Immature natural killer cell (primary cell): ENCODE measurements around the gene ALG2. TPM values are rescaled to one million over a fixed set of nuclear protein-coding genes. Genes with fewer than 3 reads are reported as not detected.
"Not testable (repeated sequence)": the region's sequence is repeated elsewhere in the genome, so short reads cannot be mapped to it uniquely, and the experiment has no call there.

Experiments
- DNase-seq, 3 donors: peaks; one replicate each; pipeline ENCODE4 v3.0.0; 2022; ENCODE audit warnings: mixed read lengths in 1 of 3
- H3K27ac Mint-ChIP-seq, 6 donors: one replicate each; pipeline ENCODE4 v1.8.0; 2020; ENCODE audit warnings: mixed read lengths in 6 of 6, mild to moderate bottlenecking in 5 of 6, inconsistent platforms in 4 of 6, moderate library complexity in 3 of 6
- H3K27me3 Mint-ChIP-seq, 3 donors: one replicate each; pipeline ENCODE4 v1.8.0; 2020 to 2021; ENCODE audit warnings: low read depth in 3 of 3, mild to moderate bottlenecking in 3 of 3, mixed read lengths in 3 of 3, moderate library complexity in 3 of 3, inconsistent platforms in 1 of 3
- H3K36me3 Mint-ChIP-seq, 3 donors: one replicate each; pipeline ENCODE4 v1.8.0; 2020; ENCODE audit warnings: mixed read lengths in 3 of 3, inconsistent platforms in 2 of 3, mild to moderate bottlenecking in 2 of 3
- H3K4me1 Mint-ChIP-seq, 2 donors: one replicate each; pipeline ENCODE4 v1.8.0; 2020; ENCODE audit warnings: inconsistent platforms in 2 of 2, mild to moderate bottlenecking in 2 of 2, mixed read lengths in 2 of 2, moderate library complexity in 1 of 2
- H3K4me3 Mint-ChIP-seq, 5 donors: one replicate each; pipeline ENCODE4 v1.8.0; 2020; ENCODE audit warnings: mild to moderate bottlenecking in 5 of 5, mixed read lengths in 5 of 5, inconsistent platforms in 3 of 5, moderate library complexity in 3 of 5
- H3K9me3 Mint-ChIP-seq, 6 donors: one replicate each; pipeline ENCODE4 v1.8.0; 2020; ENCODE audit warnings: mild to moderate bottlenecking in 6 of 6, mixed read lengths in 6 of 6, inconsistent platforms in 4 of 6, moderate library complexity in 3 of 6
- polyA plus RNA-seq, 3 donors: library from polyadenylated mRNA; unstranded; fragments of 300-500 nt; fragmentation: Illumina TruSeq; gene quantifications; one replicate each; pipeline ENCODE4 v1.2.3, GENCODE V29; 2021

The ALG2 gene
- polyA plus RNA-seq, 3 donors from 2014 or later: 23.8 to 37.1 (median 32.4) TPM

DNA sequence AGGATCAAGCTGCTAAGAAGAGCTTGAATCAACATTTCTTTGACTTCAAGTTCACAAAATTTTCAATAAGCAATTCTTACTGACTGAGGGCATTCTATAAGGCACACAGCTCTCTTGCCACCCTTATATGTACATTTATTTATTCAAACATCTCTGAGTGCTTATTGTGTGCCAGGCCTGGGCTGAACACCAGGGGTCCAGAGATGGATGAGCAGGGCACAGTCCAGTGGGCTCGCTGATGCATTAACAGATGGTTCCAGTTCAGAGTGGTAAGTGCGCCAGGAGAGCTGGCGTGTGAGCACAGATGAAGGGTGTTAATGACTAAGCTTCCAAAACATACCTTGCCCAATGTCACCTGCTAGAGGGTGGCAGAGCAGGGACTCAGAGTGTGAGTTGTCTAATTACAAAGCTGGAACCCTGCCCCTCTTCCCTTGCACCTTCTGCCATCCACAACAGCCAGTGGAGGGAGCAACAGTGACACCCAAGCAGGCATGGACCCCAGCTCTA lies 24.6 kb downstream of the ALG2 start:
- peaks cover 0 to 2% (median 1%) of the 10 kb centered on the region in 3 donors for H3K27me3 Mint-ChIP-seq
- no peaks in the 10 kb centered on the region for H3K4me1 Mint-ChIP-seq
- H3K27ac Mint-ChIP-seq: no peak overlapping the region
- no peak for DNase-seq
- no peaks in the 10 kb centered on the region for H3K36me3 Mint-ChIP-seq
- H3K4me3 Mint-ChIP-seq: no peak overlapping the region
- no peaks in the 10 kb centered on the region for H3K9me3 Mint-ChIP-seq

DNA sequence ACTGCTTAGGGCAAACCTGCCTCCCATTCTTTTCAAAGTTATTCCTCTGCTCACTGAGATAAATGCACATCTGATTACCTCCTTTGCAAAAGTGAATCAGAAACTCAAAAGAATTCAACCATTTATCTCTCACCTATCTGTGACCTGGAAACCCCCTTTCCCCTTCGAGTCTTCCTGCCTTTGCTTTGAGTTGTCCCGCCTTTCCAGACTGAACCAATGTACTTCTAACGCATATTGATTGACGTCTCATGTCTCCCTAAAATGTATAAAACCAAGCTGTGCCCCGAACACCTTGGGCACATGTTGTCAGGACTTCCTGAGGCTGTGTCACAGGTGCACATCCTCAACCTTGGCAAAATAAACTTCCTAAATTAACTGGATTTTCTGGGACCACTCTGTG lies 25.3 kb downstream of the ALG2 start:
- not testable (repeated sequence) for H3K4me1 Mint-ChIP-seq, H3K36me3 Mint-ChIP-seq, DNase-seq, H3K9me3 Mint-ChIP-seq, H3K27me3 Mint-ChIP-seq, H3K4me3 Mint-ChIP-seq
- peak overlapping the region in 1 of 6 donors; percentile 3 for H3K27ac Mint-ChIP-seq

DNA sequence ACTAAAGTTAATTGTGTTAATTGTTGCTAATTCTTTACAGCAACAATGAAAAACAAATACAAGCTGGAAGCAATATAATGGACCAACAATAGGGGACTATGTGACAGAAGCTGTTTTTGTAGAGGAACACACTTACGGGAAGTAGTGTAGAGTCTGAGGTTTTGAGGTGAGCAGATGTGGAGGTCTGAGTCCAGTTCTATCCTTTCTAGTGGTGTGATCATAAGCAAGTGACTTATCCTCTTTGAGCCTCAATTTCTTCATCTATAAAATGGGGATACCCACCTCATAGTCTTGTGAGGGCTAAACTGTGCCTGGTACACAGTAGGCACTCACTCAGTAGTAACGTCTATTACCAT lies 28.3 kb downstream of the ALG2 start:
- Mint-ChIP-seq H3K36me3 (no peaks in the 10 kb centered on the region), H3K4me3 (no peak overlapping the region), H3K9me3 (no peaks in the 10 kb centered on the region), H3K27ac (no peak overlapping the region), H3K4me1 (no peaks in the 10 kb centered on the region), H3K27me3 (peaks cover 2 to 5% (median 3%) of the 10 kb centered on the region in 3 donors)
- DNase-seq: no peak

DNA sequence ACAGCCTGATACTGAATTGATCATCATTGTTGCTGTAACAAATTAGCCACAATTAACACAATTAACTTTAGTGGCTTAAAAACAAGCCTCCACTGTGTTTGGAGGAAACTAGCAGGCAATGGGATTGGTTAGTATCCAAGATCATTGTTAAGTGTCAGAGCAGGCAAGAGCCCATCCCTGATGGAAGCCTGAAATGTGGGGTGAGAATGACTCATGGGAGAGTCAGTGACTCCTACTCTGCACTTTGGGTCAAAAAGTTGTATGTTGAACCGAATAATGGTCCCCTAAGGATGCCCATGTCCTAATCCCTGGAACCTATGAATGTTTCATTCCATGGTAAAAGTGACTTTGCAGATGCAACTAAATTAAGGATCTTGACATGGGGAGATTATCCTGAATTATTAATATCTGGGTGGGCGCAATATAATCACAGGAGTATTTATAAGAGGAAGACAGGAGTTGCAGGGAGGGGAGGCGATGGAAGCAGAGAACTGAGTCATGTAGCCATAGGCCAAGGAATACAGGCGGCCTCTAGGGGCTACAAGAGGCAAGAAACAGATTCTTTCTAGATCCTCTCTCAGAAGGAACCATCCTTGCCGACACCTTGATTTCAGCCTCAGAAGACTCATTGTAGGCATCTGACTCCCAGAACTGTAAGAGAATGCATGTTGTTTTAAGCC lies 28.8 kb downstream of the ALG2 start:
- no peak overlapping the region for H3K27ac Mint-ChIP-seq
- H3K9me3 Mint-ChIP-seq: no peaks in the 10 kb centered on the region
- no peak for DNase-seq
- no peaks in the 10 kb centered on the region for H3K4me1 Mint-ChIP-seq
- H3K36me3 Mint-ChIP-seq: no peaks in the 10 kb centered on the region
- H3K27me3 Mint-ChIP-seq: peaks cover 2 to 5% (median 3%) of the 10 kb centered on the region in 3 donors
- H3K4me3 Mint-ChIP-seq: no peak overlapping the region

DNA sequence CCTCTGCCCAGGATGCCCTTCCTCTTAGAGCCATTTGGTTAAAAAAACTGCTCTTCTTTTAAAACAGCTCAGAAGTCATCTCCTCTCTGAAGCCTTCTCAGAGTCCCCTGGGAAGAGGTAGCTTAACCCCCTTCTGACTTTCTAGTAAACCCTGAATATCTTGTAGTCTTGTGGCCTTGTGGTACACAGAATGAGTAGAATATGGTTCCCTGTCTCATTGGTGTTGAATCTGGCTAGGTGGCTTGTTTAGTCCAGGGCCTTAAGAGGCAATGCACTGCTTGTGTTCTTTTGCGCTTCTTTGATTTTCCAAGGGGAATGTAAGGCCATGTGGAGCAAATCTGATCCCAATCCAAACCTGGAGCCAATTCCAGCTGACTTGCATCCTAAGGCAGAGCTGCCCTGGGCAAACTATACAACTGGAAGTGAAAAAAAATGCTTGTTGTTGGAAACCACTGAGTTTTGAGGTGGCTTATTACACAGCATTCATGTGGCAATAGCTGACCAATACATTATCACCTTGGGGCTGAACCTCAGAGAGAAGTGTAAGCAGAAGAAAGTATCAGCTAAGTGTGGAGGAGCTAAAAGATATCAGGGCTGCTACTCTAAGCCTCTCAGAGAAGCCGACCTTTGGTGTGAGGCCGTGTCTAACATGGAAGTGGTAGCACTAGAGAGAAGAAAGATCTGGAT lies 31.0 kb downstream of the ALG2 start:
- DNase-seq: no peak
- no peaks in the 10 kb centered on the region for H3K36me3 Mint-ChIP-seq
- H3K27me3 Mint-ChIP-seq: peaks cover 0 to 5% (median 3%) of the 10 kb centered on the region in 3 donors
- no peaks in the 10 kb centered on the region for H3K9me3 Mint-ChIP-seq
- H3K4me1 Mint-ChIP-seq: no peaks in the 10 kb centered on the region
- no peak overlapping the region for H3K27ac Mint-ChIP-seq
- no peak overlapping the region for H3K4me3 Mint-ChIP-seq

DNA sequence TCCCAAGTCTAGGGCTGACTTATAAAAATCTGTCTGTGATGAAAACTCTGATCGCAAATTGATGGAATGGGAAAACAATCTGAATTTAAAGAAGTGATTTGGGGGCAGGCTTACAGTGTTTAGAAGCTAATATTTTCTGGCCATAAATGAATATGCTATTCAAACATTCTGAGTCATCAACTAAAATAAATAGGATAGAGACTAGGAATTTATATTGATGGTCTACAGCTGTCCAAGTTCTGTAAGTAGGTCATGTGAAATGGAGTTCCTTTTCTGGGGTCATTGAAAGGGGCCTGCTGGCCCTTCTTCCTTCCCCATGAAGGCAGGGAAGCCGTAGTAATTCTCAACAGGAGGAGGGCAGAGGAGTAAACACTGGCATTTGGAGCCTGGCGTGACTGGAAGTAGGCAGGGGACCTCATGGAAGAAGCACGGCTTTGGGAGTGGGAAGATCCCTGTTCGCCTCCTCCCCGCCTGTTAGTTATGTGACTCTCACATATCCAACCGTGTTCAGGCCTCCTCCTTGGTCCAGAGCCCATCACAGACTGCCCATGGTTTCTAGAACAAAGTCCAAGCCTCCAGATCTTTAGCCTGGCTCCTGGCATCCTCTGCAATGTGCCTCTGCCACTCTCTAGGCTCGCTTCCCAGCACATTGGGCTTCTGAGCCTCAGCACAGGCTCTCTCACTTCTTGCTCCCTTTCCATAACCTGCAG lies 31.7 kb downstream of the ALG2 start:
- Mint-ChIP-seq H3K27me3 (peaks cover 0 to 5% (median 3%) of the 10 kb centered on the region in 3 donors), H3K9me3 (no peaks in the 10 kb centered on the region), H3K4me1 (peaks cover 0 to 5% of the 10 kb centered on the region in 2 donors), H3K36me3 (no peaks in the 10 kb centered on the region), H3K4me3 (no peak overlapping the region), H3K27ac (no peak overlapping the region)
- no peak for DNase-seq

DNA sequence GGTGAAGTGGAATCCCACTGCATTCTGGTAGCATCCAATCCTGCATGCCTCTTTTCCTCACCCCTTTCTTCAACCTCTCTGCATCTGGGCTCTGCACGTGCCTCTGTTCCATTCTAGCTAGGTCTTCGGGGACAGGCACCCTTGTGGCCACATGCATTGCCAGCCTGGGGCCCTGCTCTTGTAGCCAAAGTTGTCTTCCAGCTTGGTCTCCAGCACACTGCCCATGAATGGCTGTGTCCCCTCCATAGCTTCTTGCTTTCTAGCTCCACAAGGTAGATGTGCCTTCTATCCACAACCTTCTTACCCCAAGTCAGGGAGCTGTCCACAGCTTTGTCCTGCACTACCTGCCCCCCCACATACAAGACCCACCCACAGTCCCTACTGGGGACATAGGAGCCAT lies 32.6 kb downstream of the ALG2 start:
- no peak for DNase-seq
- Mint-ChIP-seq H3K9me3 (no peaks in the 10 kb centered on the region), H3K36me3 (no peaks in the 10 kb centered on the region), H3K27me3 (peaks cover 0 to 5% (median 3%) of the 10 kb centered on the region in 3 donors), H3K27ac (no peak overlapping the region), H3K4me1 (peaks cover 8 to 13% of the 10 kb centered on the region in 2 donors), H3K4me3 (no peak overlapping the region)

DNA sequence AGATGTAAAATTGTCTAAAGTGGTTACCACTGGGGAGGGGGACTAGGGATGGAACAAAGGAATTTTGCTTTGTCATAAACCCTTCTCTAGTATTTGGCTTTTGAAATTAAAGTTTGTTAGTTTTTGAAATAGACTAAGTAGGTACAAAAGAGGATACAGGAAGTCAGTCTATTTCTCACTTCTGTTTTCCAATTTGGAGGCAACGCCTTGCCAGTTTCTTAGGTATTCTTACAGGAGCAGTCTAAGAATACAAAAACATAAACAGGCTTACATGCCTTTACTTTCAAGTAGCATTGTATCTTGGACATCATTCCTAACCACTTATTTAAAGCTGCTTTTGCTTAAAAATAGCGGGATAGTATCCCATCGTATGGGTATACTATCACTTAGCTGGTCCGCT lies 34.4 kb downstream of the ALG2 start:
- Mint-ChIP-seq H3K9me3 (no peaks in the 10 kb centered on the region), H3K4me1 (peaks cover 14 to 15% of the 10 kb centered on the region in 2 donors), H3K36me3 (no peaks in the 10 kb centered on the region), H3K27ac (no peak overlapping the region), H3K27me3 (peaks cover 0 to 5% (median 3%) of the 10 kb centered on the region in 3 donors), H3K4me3 (no peak overlapping the region)
- no peak for DNase-seq

DNA sequence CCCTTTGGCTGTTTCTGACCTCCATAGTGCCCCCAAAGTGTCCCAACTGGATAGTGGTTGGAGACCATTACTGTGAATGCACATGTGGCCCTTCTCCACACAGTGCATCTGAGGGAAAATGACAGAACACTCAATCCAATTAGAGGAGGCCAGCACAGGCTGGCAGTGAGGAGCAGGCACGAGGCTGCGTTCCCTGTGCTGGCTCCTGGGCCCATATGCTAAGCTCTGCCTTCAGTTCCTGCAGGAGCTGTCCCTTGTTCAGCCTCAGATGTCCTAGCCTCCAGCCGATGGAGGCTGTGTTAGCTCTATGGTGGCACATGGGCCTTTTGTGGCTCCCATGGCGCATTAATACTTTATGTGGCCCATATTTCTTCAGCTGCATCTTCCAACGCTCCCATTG lies 35.8 kb downstream of the ALG2 start:
- Mint-ChIP-seq H3K4me3 (no peak overlapping the region), H3K9me3 (no peaks in the 10 kb centered on the region), H3K27ac (no peak overlapping the region), H3K27me3 (peaks cover 0 to 5% (median 5%) of the 10 kb centered on the region in 3 donors), H3K36me3 (no peaks in the 10 kb centered on the region), H3K4me1 (peaks cover 21 to 27% of the 10 kb centered on the region in 2 donors)
- DNase-seq: no peak

DNA sequence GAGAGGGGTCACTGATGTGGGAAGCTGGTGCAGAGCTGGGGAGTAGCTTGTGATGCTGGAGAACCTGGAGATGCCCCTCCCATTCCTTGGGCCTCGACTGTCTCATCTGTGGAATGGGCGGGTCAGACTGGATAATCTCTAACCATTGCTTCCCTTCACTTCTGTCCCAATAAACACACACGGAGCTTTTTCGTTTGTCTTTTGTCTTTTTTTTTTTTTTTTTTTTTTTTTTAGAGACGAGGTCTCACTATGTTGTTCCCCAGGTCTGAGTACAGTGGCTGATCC lies 36.5 kb downstream of the ALG2 start:
- peaks cover 21 to 33% of the 10 kb centered on the region in 2 donors for H3K4me1 Mint-ChIP-seq
- peak overlapping the region in 2 of 6 donors; percentile 11 to 17 for H3K27ac Mint-ChIP-seq

DNA sequence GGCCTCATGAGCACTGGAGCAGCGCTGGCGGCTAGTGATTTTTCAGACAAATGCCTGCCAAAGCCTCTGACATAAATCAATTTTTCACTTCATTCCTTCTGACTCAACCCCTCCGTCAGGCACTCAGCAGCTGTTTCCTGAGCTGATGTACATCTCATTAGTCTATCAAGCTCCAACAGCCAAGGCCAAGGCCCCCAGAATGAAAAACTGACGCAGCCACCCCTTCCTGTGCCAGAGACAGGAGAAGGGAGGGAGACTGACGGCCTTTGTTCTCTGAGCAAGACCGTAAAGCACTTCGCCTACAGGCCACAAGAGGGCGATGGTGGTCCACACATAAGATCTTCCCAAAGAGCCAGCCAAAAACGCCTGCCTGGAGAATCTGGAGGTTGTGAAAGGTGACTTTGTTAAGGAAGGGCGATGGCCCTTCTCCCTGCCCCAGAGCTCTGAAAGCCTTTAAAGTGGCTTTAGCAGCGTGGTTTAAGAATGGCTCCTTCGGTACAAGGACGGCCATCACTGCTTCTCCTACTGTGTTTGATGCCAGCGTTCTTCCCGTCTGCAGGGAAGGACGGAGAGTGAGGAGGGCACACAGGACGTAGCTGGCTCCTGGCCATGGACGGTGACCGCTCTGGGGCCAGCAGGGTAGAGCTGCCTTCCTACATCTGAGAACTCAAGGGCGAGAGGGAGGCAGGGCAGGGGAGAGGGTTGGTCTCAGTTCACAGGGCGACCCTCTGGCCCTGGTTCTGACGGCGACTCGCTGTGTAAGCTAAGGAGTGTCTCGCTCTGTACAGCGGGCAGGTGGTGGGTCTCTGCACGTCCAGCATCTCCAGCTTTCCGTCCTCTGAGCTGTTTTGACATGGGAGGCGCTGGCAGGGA lies 37.0 kb downstream of the ALG2 start:
- DNase-seq: peak; percentile 72 to 76 (median 73)
- Mint-ChIP-seq H3K36me3 (no peaks in the 10 kb centered on the region), H3K9me3 (no peaks in the 10 kb centered on the region), H3K4me1 (peaks cover 21 to 37% of the 10 kb centered on the region in 2 donors), H3K27me3 (peaks cover 0 to 2% (median 2%) of the 10 kb centered on the region in 3 donors), H3K27ac (peak overlapping the region; percentile 45 to 83 (median 78)), H3K4me3 (peak overlapping the region; percentile 28 to 69 (median 59))

More for the DNA sequence above, 36.5 kb downstream of the ALG2 start:
- peaks cover 0 to 5% (median 2%) of the 10 kb centered on the region in 3 donors for H3K27me3 Mint-ChIP-seq
- no peaks in the 10 kb centered on the region for H3K9me3 Mint-ChIP-seq
- no peaks in the 10 kb centered on the region for H3K36me3 Mint-ChIP-seq
- DNase-seq: no peak
- H3K4me3 Mint-ChIP-seq: peak overlapping the region in 1 of 5 donors; percentile 10

DNA sequence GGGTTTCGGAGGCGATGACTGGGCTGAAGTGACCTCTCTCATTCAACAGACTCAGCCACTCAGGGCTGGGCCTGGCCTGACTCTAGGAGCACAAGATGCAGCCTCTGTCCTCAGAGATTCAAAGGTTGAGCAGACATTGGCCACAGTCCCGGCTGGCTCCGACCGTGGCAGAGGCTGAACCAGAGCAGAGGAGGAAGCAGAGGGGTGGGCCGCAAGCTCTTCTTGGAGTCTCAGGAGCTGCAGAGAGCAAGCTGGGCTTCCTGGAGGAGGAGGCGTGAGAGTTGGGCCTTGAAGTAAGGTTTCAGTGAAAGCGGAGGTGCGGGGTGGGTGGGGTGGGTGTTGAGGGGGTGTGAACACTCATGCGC lies 37.6 kb downstream of the ALG2 start:
- peak overlapping the region in 5 of 6 donors; percentile 74 to 83 (median 82) for H3K27ac Mint-ChIP-seq
- peaks cover 0 to 4% (median 0%) of the 10 kb centered on the region in 3 donors for H3K27me3 Mint-ChIP-seq
- H3K9me3 Mint-ChIP-seq: no peaks in the 10 kb centered on the region
- no peak for DNase-seq
- H3K4me3 Mint-ChIP-seq: peak overlapping the region in 2 of 5 donors; percentile 36
- peaks cover 21 to 37% of the 10 kb centered on the region in 2 donors for H3K4me1 Mint-ChIP-seq
- H3K36me3 Mint-ChIP-seq: no peaks in the 10 kb centered on the region

DNA sequence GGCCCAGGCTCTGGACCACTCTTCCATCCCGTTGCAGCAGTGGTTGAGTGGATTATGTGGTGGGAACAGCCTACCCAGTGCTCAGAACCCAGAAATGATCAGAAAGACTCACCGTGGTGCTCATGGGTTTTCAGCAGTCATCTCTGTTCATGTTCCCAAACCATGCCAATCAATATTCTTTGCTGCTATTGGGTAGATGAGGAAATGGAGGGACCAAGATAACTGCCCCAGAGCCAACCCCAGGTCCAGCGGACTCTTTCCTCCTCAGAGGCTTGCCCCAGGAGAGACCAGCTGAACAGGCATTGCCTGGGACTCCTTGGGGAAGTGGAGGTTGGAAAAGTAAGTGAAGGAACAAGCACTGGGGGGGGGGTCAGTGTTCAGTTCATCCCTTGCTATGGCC lies 38.1 kb downstream of the ALG2 start:
- Mint-ChIP-seq H3K9me3 (no peaks in the 10 kb centered on the region), H3K4me1 (peaks cover 21 to 37% of the 10 kb centered on the region in 2 donors), H3K36me3 (no peaks in the 10 kb centered on the region), H3K27ac (peak overlapping the region in 2 of 6 donors; percentile 69 to 77), H3K4me3 (no peak overlapping the region), H3K27me3 (peaks cover 0 to 4% (median 0%) of the 10 kb centered on the region in 3 donors)
- no peak for DNase-seq
